H9 (cell line): ENCODE data around the gene DMD. TPM values are rescaled to one million over a fixed set of nuclear protein-coding genes. Genes with fewer than 3 reads are reported as not detected.

Source experiments
- DNase-seq: peaks from one replicate; pipeline ENCODE4 v3.0.0-alpha.2; 2017
- H2AFZ ChIP-seq: one replicate; pipeline ENCODE4 v1.6.1; 2013; ENCODE audit warnings: mild to moderate bottlenecking, low read length, control low read depth, moderate library complexity
- H2AK5ac ChIP-seq: 2 replicates; pipeline ENCODE4 v1.6.1; 2013; ENCODE audit warnings: low read length, control low read depth, mixed read lengths; ENCODE audit not compliant: insufficient read length
- H2BK120ac ChIP-seq: one replicate; pipeline ENCODE4 v1.6.1; 2013; ENCODE audit warnings: low read depth, mild to moderate bottlenecking, low read length, control low read depth, inconsistent platforms; ENCODE audit not compliant: poor library complexity, severe bottlenecking
- H2BK12ac ChIP-seq: 2 replicates; pipeline ENCODE4 v1.6.1; 2013; ENCODE audit warnings: low read length, control low read depth, mixed read lengths, low read depth; ENCODE audit not compliant: insufficient read length
- H2BK15ac ChIP-seq: 2 replicates; pipeline ENCODE4 v1.6.1; 2013; ENCODE audit warnings: low read depth, low read length, control low read depth
- H2BK20ac ChIP-seq: one replicate; pipeline ENCODE4 v1.6.1; 2013; ENCODE audit warnings: low read depth, mild to moderate bottlenecking, low read length, control low read depth, inconsistent platforms; ENCODE audit not compliant: poor library complexity, severe bottlenecking
- H2BK5ac ChIP-seq: 2 replicates; pipeline ENCODE4 v1.6.1; 2013; ENCODE audit warnings: low read length, control low read depth, mixed read lengths; ENCODE audit not compliant: insufficient read length
- H3K14ac ChIP-seq: 2 replicates; pipeline ENCODE4 v1.6.1; 2013; ENCODE audit warnings: low read length, control low read depth; ENCODE audit not compliant: insufficient read depth
- H3K18ac ChIP-seq: 2 replicates; pipeline ENCODE4 v1.6.1; 2013; ENCODE audit warnings: low read depth, mild to moderate bottlenecking, mixed read lengths, low read length, control low read depth; ENCODE audit not compliant: insufficient read length
- H3K23ac ChIP-seq: 2 replicates; pipeline ENCODE4 v1.6.1; 2013; ENCODE audit warnings: low read length, control low read depth, mixed read lengths, low read depth; ENCODE audit not compliant: insufficient read length
- H3K23me2 ChIP-seq: 2 replicates; pipeline ENCODE4 v1.6.1; 2013; ENCODE audit warnings: low read depth, mild to moderate bottlenecking, mixed read lengths, low read length, control low read depth; ENCODE audit not compliant: insufficient read length, poor library complexity, severe bottlenecking
- H3K27ac ChIP-seq: 2 replicates; pipeline ENCODE4 v1.5.1; 2013; ENCODE audit warnings: low read length, control low read depth, mixed read lengths, low read depth; ENCODE audit not compliant: insufficient read length
- H3K27me3 ChIP-seq: 2 replicates; pipeline ENCODE4 v1.6.1; 2013; ENCODE audit warnings: low read length, control low read depth, inconsistent platforms; ENCODE audit not compliant: insufficient read depth
- H3K4ac ChIP-seq: 2 replicates; pipeline ENCODE4 v1.6.1; 2013; ENCODE audit warnings: low read depth, mild to moderate bottlenecking, control low read depth, inconsistent platforms, low read length, moderate library complexity
- H3K4me1 ChIP-seq: 2 replicates; pipeline ENCODE4 v1.6.1; 2013; ENCODE audit warnings: low read length, control low read depth, inconsistent platforms; ENCODE audit not compliant: insufficient read depth
- H3K4me2 ChIP-seq: 2 replicates; pipeline ENCODE4 v1.6.1; 2013; ENCODE audit warnings: low read length, control low read depth, mixed read lengths; ENCODE audit not compliant: insufficient read length, insufficient read depth
- H3K56ac ChIP-seq: 2 replicates; pipeline ENCODE4 v1.6.1; 2013; ENCODE audit warnings: low read depth, mild to moderate bottlenecking, mixed read lengths, low read length, control low read depth; ENCODE audit not compliant: insufficient read length
- H3K79me1 ChIP-seq: 2 replicates; pipeline ENCODE4 v1.6.1; 2013; ENCODE audit warnings: low read depth, mild to moderate bottlenecking, moderate library complexity, low read length, control low read depth, inconsistent platforms; ENCODE audit not compliant: insufficient read depth, poor library complexity, severe bottlenecking
- H3K79me2 ChIP-seq: 2 replicates; pipeline ENCODE4 v1.6.1; 2013; ENCODE audit warnings: low read length, control low read depth, inconsistent platforms; ENCODE audit not compliant: insufficient read depth
- H3K9ac ChIP-seq: 2 replicates; pipeline ENCODE4 v1.6.1; 2013; ENCODE audit warnings: low read length, control low read depth, mixed read lengths; ENCODE audit not compliant: insufficient read length; ENCODE audit errors: extremely low read depth
- H3K9me3 ChIP-seq: one replicate; pipeline ENCODE4 v1.6.1; 2013; ENCODE audit warnings: low read depth, low read length, inconsistent platforms; ENCODE audit not compliant: control insufficient read depth
- H3T11ph ChIP-seq: one replicate; pipeline ENCODE4 v1.6.1; 2013; ENCODE audit warnings: mild to moderate bottlenecking, low read length, control low read depth, inconsistent platforms
- H4K20me1 ChIP-seq: one replicate; pipeline ENCODE4 v1.6.1; 2013; ENCODE audit not compliant: control insufficient read depth, insufficient read length, insufficient read depth
- H4K5ac ChIP-seq: 2 replicates; pipeline ENCODE4 v1.6.1; 2013; ENCODE audit warnings: low read depth, mild to moderate bottlenecking, mixed read lengths, low read length, control low read depth; ENCODE audit not compliant: insufficient read length
- H4K8ac ChIP-seq: replicated peaks from 2 replicates; pipeline ENCODE4 v1.6.1; 2013; ENCODE audit warnings: low read length, control low read depth, mixed read lengths, low read depth; ENCODE audit not compliant: insufficient read length
- H4K91ac ChIP-seq: 2 replicates; pipeline ENCODE4 v1.6.1; 2013; ENCODE audit warnings: low read depth, mild to moderate bottlenecking, moderate library complexity, mixed read lengths, low read length, control low read depth; ENCODE audit not compliant: insufficient read length
- H3K27ac Mint-ChIP-seq, 3 experiments: 2 replicates in 2 of 3; 3 replicates in 1 of 3; pipeline ENCODE4 v1.8.0; 2020 to 2021; ENCODE audit warnings: mixed read lengths in 3 of 3, mild to moderate bottlenecking in 1 of 3, moderate library complexity in 1 of 3
- H3K27me3 Mint-ChIP-seq: 2 replicates; pipeline ENCODE4 v1.8.0; 2021; ENCODE audit warnings: low read depth, mild to moderate bottlenecking, moderate library complexity, mixed read lengths
- H3K36me3 Mint-ChIP-seq, 3 experiments: 2 replicates in 2 of 3; 3 replicates in 1 of 3; pipeline ENCODE4 v1.8.0; 2020 to 2021; ENCODE audit warnings: low read depth in 3 of 3, mixed read lengths in 3 of 3; ENCODE audit not compliant: insufficient read depth in 1 of 3
- H3K4me1 Mint-ChIP-seq, 2 experiments: 2 replicates each; pipeline ENCODE4 v1.8.0; 2020; ENCODE audit warnings: mixed read lengths in 2 of 2
- H3K4me3 Mint-ChIP-seq, 2 experiments: 2 replicates in 1 of 2; 3 replicates in 1 of 2; pipeline ENCODE4 v1.8.0; 2020 to 2021; ENCODE audit warnings: mild to moderate bottlenecking in 2 of 2, mixed read lengths in 2 of 2, moderate library complexity in 1 of 2
- H3K9me3 Mint-ChIP-seq, 2 experiments: 2 replicates in 1 of 2; 3 replicates in 1 of 2; pipeline ENCODE4 v1.8.0; 2020; ENCODE audit warnings: mild to moderate bottlenecking in 2 of 2, mixed read lengths in 2 of 2, moderate library complexity in 1 of 2
- WGBS: extraction: QIAGEN DNeasy Blood & Tissue Kit; methylation state at CpG from one replicate; pipeline ENCODE4 v1.1.7; 2013; ENCODE audit warnings: missing lambda C conversion rate, low lambda C conversion rate, mixed read lengths; ENCODE audit not compliant: insufficient read length; ENCODE audit errors: extremely low coverage; 5-methylcytosine and 5-hydroxymethylcytosine counted together
- total RNA-seq: library from RNA; stranded (reverse); gene quantifications from 2 replicates; pipeline ENCODE4 v1.2.1, GENCODE V29; 2021
- TF ChIP-seq, protein P1 (sequence below): fragments of 200-600 bp; sonication (generic); conservative IDR thresholded peaks from 3 replicates; pipeline ENCODE4 v1.8.0; 2021; ENCODE audit warnings: antibody characterized with exemption, mild to moderate bottlenecking

The DMD gene
- total RNA-seq, 1 experiment from 2014 or later: 3.8 TPM

GRCh38 chrX:33218819-33219218 is 7.5 kb upstream of the DMD start:
- H3K18ac ChIP-seq: no peak overlapping the region
- no peak for DNase-seq
- no peak overlapping the region for H3T11ph ChIP-seq
- no peaks in the 10 kb centered on the region for H3K4me1 Mint-ChIP-seq
- H3K23me2 ChIP-seq: no peaks in the 10 kb centered on the region
- peaks cover 0 to 11% of the 10 kb centered on the region in 2 experiments; a peak in 3 of 5 replicates for H3K9me3 Mint-ChIP-seq
- no peak overlapping the region for H2BK120ac ChIP-seq
- no peak overlapping the region for H2BK20ac ChIP-seq
- H4K20me1 ChIP-seq: no peaks in the 10 kb centered on the region
- no peaks in the 10 kb centered on the region for H3K36me3 Mint-ChIP-seq
- H3K27me3 Mint-ChIP-seq: no peaks in the 10 kb centered on the region; the same call in 1 of the 2 replicates
- no peak overlapping the region for H2AFZ ChIP-seq
- H3K4me2 ChIP-seq: no peak overlapping the region
- no peaks in the 10 kb centered on the region for H3K79me2 ChIP-seq
- no peak overlapping the region for H4K5ac ChIP-seq
- H3K79me1 ChIP-seq: no peaks in the 10 kb centered on the region
- no peak overlapping the region for H3K9ac ChIP-seq
- H3K56ac ChIP-seq: no peak overlapping the region
- H2AK5ac ChIP-seq: no peak overlapping the region
- H3K27me3 ChIP-seq: no peaks in the 10 kb centered on the region
- TF ChIP-seq, protein P1, sequence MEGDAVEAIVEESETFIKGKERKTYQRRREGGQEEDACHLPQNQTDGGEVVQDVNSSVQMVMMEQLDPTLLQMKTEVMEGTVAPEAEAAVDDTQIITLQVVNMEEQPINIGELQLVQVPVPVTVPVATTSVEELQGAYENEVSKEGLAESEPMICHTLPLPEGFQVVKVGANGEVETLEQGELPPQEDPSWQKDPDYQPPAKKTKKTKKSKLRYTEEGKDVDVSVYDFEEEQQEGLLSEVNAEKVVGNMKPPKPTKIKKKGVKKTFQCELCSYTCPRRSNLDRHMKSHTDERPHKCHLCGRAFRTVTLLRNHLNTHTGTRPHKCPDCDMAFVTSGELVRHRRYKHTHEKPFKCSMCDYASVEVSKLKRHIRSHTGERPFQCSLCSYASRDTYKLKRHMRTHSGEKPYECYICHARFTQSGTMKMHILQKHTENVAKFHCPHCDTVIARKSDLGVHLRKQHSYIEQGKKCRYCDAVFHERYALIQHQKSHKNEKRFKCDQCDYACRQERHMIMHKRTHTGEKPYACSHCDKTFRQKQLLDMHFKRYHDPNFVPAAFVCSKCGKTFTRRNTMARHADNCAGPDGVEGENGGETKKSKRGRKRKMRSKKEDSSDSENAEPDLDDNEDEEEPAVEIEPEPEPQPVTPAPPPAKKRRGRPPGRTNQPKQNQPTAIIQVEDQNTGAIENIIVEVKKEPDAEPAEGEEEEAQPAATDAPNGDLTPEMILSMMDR: no peak
- no CpG with 5 or more reads among the region's 4 CpGs for WGBS
- no peak overlapping the region for H3K23ac ChIP-seq
- H3K14ac ChIP-seq: no peak overlapping the region
- no peak overlapping the region for H3K4me3 Mint-ChIP-seq
- no peak overlapping the region for H3K27ac ChIP-seq
- H3K4ac ChIP-seq: no peak overlapping the region
- H2BK12ac ChIP-seq: no peak overlapping the region
- no peak overlapping the region for H3K27ac Mint-ChIP-seq
- H3K9me3 ChIP-seq: no peaks in the 10 kb centered on the region
- no peaks in the 10 kb centered on the region for H3K4me1 ChIP-seq
- no peak overlapping the region for H2BK15ac ChIP-seq
- H2BK5ac ChIP-seq: no peak overlapping the region
- H4K8ac ChIP-seq: no peak overlapping the region
- no peak overlapping the region for H4K91ac ChIP-seq
